ENCODE measurements around the gene KRTAP4-6.
"Not testable (repeated sequence)": the region's sequence is repeated elsewhere in the genome, so short reads cannot be mapped to it uniquely, and the experiment has no call there.

The KRTAP4-6 gene

GRCh38 chr17:41145261-41145660, 4.9 kb upstream of the KRTAP4-6 start:
- DNase-seq: no peak

- DNase-seq: no peak
Measured at GRCh38 chr17:41144846-41145245, 4.5 kb upstream of the KRTAP4-6 start.

GRCh38 chr17:41141361-41141760, 1.0 kb upstream of the KRTAP4-6 start:
- DNase-seq: no peak

- not testable (repeated sequence) for DNase-seq
Measured at GRCh38 chr17:41139865-41140264, 479 bp downstream of the KRTAP4-6 start.

GRCh38 chr17:41133880-41134735, 6.2 kb downstream of the KRTAP4-6 start:
- DNase-seq: no peak

GRCh38 chr17:41131979-41132378, 8.4 kb downstream of the KRTAP4-6 start:
- no peak for DNase-seq

- no peak for DNase-seq
Measured at GRCh38 chr17:41127371-41127770, 13.0 kb downstream of the KRTAP4-6 start.

- no peak for DNase-seq
Measured at GRCh38 chr17:41126412-41126811, 13.9 kb downstream of the KRTAP4-6 start.

GRCh38 chr17:41125064-41125463, 15.3 kb downstream of the KRTAP4-6 start:
- no peak for DNase-seq

GRCh38 chr17:41123991-41124371, 16.4 kb downstream of the KRTAP4-6 start, which contains the start of gene KRTAP4-12:
KRTAP4-12 (minus strand) TSS chr17:41124182; CDS start chr17:41124122, 60 bp downstream.
- DNase-seq: not testable (repeated sequence)

GRCh38 chr17:41123292-41123990, 16.9 kb downstream of the KRTAP4-6 start:
- DNase-seq: not testable (repeated sequence)

- no peak for DNase-seq
Measured at GRCh38 chr17:41121742-41122141, 18.6 kb downstream of the KRTAP4-6 start.

- not testable (repeated sequence) for DNase-seq
Measured at GRCh38 chr17:41119696-41120690, 20.4 kb downstream of the KRTAP4-6 start.

GRCh38 chr17:41118721-41119120, 21.6 kb downstream of the KRTAP4-6 start:
- DNase-seq: no peak

- not testable (repeated sequence) for DNase-seq
Measured at GRCh38 chr17:41117846-41118386, 22.4 kb downstream of the KRTAP4-6 start, which contains the start of gene KRTAP4-11. KRTAP4-11 (minus strand) TSS chr17:41118373; CDS start chr17:41118315, 58 bp downstream.

- no peak for DNase-seq
Measured at GRCh38 chr17:41116297-41116696, 24.0 kb downstream of the KRTAP4-6 start.

- no peak for DNase-seq
Measured at GRCh38 chr17:41111151-41111885, 29.0 kb downstream of the KRTAP4-6 start.

- DNase-seq: not testable (repeated sequence)
Measured at GRCh38 chr17:41108728-41109386, 31.5 kb downstream of the KRTAP4-6 start.

- DNase-seq: no peak
Measured at GRCh38 chr17:41107941-41108450, 32.3 kb downstream of the KRTAP4-6 start.

GRCh38 chr17:41105347-41105746, 35.0 kb downstream of the KRTAP4-6 start, which contains the start of gene KRTAP4-9:
KRTAP4-9 (plus strand) TSS chr17:41105389; CDS start chr17:41105389, 0 bp downstream.
- DNase-seq: not testable (repeated sequence)
